Subcutaneous abdominal adipose tissue (tissue), 5 donors: ENCODE data around the gene TBRG1.

ENCODE experiments used
- H3K27ac ChIP-seq: one replicate; pipeline ENCODE4 v1.7.0; 2013; ENCODE audit warnings: low read depth, mild to moderate bottlenecking, inconsistent platforms, low read length, moderate library complexity
- H3K27me3 ChIP-seq, 5 donors: one replicate each; pipeline ENCODE4 v1.7.0; 2013; ENCODE audit warnings: low read length in 5 of 5, inconsistent platforms in 1 of 5; ENCODE audit not compliant: control insufficient read depth in 5 of 5, insufficient read depth in 4 of 5
- H3K36me3 ChIP-seq, 5 donors: one replicate each; pipeline ENCODE4 v1.7.0; 2013; ENCODE audit warnings: low read length in 5 of 5; ENCODE audit not compliant: control insufficient read depth in 5 of 5, insufficient read depth in 5 of 5
- H3K4me1 ChIP-seq, 5 donors: one replicate each; pipeline ENCODE4 v1.7.0; 2013; ENCODE audit warnings: low read length in 5 of 5, mild to moderate bottlenecking in 3 of 5, moderate library complexity in 1 of 5; ENCODE audit not compliant: control insufficient read depth in 5 of 5, insufficient read depth in 5 of 5
- H3K4me3 ChIP-seq, 5 donors: one replicate each; pipeline ENCODE4 v1.7.0; 2013; ENCODE audit warnings: low read length in 5 of 5, low read depth in 1 of 5
- H3K9ac ChIP-seq, 5 donors: one replicate each; pipeline ENCODE4 v1.7.0; 2013; ENCODE audit warnings: low read length in 5 of 5, mild to moderate bottlenecking in 4 of 5, moderate library complexity in 3 of 5
- H3K9me3 ChIP-seq, 5 donors: one replicate each; pipeline ENCODE4 v1.7.0; 2013; ENCODE audit warnings: low read length in 5 of 5; ENCODE audit not compliant: control insufficient read depth in 5 of 5
- donor health status: healthy.
- donor health status: healthy.
- donor health status: healthy.
- donor health status: healthy.
- donor health status: healthy.

Gene TBRG1

DNA sequence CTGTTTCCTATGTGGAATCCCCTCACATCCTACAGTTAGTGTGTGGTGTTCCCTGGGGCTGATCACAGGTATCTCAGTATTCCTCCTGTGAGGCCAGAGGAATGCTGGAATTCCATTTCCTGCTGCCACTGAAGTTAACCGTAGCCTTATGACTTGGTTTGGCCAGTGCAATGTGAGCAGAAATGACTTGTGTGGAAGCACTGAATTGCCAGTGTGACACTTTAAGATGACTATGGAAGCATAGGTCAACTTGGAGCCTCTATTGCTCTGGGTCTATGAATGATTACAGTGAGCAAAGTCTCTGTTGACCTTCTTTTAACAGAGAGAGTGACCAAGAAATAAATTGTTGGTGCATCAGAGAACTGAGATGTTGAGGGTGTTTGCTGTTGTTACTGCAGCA, 16.5 kb downstream of the TBRG1 start:
- H3K9ac ChIP-seq = no peak overlapping the region
- H3K4me1 ChIP-seq = no peaks in the 10 kb centered on the region
- H3K27ac ChIP-seq = no peak overlapping the region
- H3K36me3 ChIP-seq = peaks cover 25 to 56% (median 50%) of the 10 kb centered on the region in 5 donors
- H3K9me3 ChIP-seq = no peaks in the 10 kb centered on the region
- no peak overlapping the region for H3K4me3 ChIP-seq
- no peaks in the 10 kb centered on the region for H3K27me3 ChIP-seq

DNA sequence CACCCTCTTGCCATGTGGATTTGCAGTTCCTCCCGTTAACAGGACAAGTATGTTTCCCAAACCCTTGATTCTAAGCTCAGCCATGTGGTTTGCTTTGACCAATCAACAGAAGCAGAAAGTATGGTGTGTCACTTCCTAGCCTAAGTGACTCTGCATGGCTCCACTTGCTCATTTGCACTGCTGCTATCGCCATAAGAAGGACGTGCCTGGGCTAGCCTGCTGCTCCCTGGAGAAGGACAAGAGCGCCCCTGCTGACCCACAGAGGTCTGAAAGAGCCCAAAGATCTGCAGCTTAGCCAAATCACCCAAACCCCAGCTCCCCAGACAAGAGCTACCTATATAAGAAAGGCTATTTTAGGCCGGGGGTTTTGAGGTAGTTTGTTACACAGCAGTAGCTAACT, 18.0 kb downstream of the TBRG1 start:
- H3K9ac ChIP-seq = no peak overlapping the region
- no peaks in the 10 kb centered on the region for H3K9me3 ChIP-seq
- H3K36me3 ChIP-seq = peaks cover 14 to 44% (median 42%) of the 10 kb centered on the region in 5 donors
- no peak overlapping the region for H3K4me3 ChIP-seq
- no peaks in the 10 kb centered on the region for H3K27me3 ChIP-seq
- H3K4me1 ChIP-seq = peaks cover 0 to 5% (median 4%) of the 10 kb centered on the region in 5 donors
- H3K27ac ChIP-seq = no peak overlapping the region

DNA sequence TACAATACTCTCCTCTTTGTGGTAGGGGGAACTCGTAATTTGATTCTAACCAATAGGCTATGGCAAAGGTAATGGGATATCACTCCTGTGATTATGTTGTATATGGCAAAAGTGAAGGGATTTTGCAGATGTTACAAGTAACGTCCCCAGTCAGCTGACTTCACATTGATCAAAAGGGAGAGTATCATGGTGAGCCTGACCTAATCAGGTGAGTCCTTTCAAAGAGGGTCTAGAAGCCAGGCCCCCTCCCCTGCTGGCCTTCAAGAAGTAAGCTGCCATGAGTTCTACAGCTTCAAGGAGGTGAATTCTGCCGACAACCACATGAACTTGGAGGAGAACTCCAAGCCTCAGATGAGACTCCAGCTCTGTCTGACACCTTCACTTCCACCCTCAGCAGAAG, 20.0 kb downstream of the TBRG1 start:
- peaks cover 0 to 5% (median 4%) of the 10 kb centered on the region in 5 donors for H3K4me1 ChIP-seq
- H3K4me3 ChIP-seq = no peak overlapping the region
- H3K27ac ChIP-seq = no peak overlapping the region
- peaks cover 8 to 27% (median 24%) of the 10 kb centered on the region in 5 donors for H3K36me3 ChIP-seq
- H3K9ac ChIP-seq = no peak overlapping the region
- no peaks in the 10 kb centered on the region for H3K27me3 ChIP-seq
- H3K9me3 ChIP-seq = no peaks in the 10 kb centered on the region

DNA sequence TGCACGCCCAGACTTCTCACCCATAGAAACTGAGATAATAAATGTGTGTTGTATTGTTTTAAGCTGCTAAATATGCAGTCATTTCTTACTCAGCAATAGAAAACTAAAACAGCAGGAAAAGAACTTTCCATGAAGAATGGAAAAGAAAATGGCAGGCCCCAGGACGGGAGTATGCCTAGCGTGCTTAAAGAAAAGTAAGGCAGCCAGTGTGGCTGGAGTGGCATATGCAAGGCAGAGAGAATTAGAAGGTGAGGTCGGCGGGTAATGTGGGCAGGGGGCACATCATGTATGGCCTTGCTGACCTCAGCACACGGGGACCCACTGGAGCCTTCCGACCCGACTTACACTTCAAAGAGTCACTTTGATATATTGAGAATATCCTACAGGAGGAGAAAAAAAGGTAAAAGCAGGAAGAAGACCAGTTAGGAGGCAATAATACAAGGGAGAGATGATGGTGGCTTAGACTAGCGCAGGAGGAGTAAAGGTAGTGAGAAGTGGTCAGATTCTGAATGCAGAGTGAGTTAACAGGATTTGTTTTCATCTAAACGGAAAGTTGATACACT, 20.5 kb downstream of the TBRG1 start:
- H3K27me3 ChIP-seq = no peaks in the 10 kb centered on the region
- no peaks in the 10 kb centered on the region for H3K9me3 ChIP-seq
- no peak overlapping the region for H3K4me3 ChIP-seq
- H3K4me1 ChIP-seq = peaks cover 0 to 5% (median 4%) of the 10 kb centered on the region in 5 donors
- H3K36me3 ChIP-seq = peaks cover 4 to 26% (median 19%) of the 10 kb centered on the region in 5 donors
- H3K27ac ChIP-seq = no peak overlapping the region
- H3K9ac ChIP-seq = no peak overlapping the region

DNA sequence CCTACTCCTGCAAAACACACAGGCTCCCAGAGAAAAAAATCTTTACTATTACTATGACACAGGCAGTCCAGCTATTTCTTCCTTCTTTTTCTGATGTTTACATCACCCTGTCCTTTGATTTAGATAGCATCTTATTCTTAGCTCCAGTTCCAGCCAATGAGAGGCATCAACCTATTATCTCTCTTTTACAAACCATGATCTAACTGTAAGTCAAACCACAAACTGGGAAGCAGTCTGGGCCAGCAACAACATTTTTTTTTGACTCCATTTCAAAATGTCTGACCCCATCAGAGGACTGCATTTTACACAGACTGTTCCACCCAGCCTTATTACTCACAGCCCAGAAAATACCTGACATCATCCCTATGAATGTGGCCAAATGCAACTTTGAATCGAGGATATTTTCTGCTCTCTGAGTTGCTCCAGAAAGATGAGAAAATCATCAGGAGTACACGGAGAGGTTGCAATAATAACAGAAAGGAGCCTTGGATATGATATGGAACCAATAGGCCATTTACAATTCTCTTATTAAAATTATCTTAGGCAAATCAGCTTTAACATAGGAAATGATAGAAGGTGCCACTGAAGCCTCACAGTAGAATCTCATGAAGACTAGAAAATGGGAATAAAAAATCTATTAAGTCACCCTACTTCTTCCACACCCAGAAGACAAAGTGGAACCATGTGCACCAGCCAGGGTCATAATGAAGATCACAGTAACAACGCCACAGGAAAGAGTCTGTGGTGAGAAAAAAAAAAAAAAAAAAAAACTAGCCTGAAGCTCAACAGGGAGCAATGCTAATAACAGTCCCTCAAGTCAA, 21.2 kb downstream of the TBRG1 start:
- peaks cover 4 to 20% (median 12%) of the 10 kb centered on the region in 5 donors for H3K36me3 ChIP-seq
- H3K27ac ChIP-seq = no peak overlapping the region
- H3K4me1 ChIP-seq = peaks cover 0 to 5% (median 4%) of the 10 kb centered on the region in 5 donors
- no peak overlapping the region for H3K4me3 ChIP-seq
- no peaks in the 10 kb centered on the region for H3K9me3 ChIP-seq
- H3K9ac ChIP-seq = no peak overlapping the region
- H3K27me3 ChIP-seq = no peaks in the 10 kb centered on the region

DNA sequence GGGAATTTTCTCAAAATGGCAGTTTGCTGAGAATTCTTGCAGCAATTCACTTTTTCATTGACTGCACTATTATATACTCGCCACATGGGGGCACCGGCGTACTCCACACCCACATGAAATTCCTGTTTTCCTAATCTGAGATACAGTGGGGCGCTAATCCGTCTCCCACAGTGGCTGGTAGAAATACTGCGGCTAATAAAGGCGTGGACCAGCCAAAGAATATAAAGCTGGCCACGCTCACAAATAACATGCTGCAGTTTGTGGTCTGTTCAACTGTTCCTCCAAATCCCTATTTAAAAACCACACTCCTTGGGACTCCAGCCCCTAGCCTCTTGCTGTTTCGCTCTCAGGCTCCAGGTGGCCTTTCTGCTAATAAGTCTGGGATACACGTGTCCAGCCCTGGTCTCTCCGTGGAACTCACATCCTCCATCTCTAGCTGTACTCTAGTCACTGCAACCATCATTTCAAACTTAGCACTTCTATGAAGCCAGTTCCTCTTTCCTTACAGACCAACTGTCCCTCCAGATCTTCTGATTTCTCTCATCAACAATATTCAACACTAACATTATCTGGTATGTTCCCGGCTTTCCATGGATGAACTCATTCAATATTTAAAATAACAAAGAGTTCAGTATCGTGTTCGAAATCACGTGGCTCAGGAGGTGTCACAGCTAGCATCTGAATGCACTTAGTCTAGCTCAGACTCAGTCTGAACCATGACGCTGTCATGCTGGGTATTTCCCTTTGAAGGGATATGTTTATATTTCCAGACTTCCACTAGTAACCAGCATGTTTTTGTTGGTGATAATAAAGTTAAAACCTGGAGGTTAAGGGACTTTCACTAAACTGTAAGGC, 22.0 kb downstream of the TBRG1 start:
- Histone ChIP-seq H3K36me3 (peaks cover 0 to 15% (median 11%) of the 10 kb centered on the region in 5 donors), H3K27me3 (no peaks in the 10 kb centered on the region), H3K4me1 (peaks cover 0 to 5% (median 4%) of the 10 kb centered on the region in 5 donors), H3K9ac (peak overlapping the region in 2 of 5 donors; percentile 53 to 60), H3K9me3 (no peaks in the 10 kb centered on the region), H3K27ac (no peak overlapping the region), H3K4me3 (peak overlapping the region; percentile 9 to 62 (median 37))

DNA sequence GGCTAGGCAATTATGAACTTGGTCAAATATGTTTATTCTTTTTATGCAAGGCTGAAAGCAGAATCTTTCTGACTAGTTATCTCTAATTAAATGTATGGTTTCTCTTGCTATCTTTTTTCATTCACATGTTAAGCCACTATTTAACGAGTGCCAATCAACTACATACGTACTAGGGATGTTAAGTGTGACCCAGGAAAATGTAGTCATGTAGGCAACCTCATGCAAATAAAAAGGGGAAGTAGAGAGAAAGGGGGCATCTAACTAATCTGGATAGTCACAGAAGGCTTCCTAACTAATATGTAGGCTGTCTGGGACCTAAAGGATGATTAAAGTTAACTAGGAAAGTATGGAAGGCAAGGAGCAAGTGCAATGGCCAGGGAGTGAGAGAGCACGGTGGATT, 23.5 kb downstream of the TBRG1 start:
- Histone ChIP-seq H3K27me3 (no peaks in the 10 kb centered on the region), H3K4me3 (no peak overlapping the region), H3K36me3 (peaks cover 3 to 14% (median 9%) of the 10 kb centered on the region in 5 donors), H3K9ac (no peak overlapping the region), H3K4me1 (peaks cover 0 to 5% (median 4%) of the 10 kb centered on the region in 5 donors), H3K9me3 (no peaks in the 10 kb centered on the region), H3K27ac (no peak overlapping the region)

DNA sequence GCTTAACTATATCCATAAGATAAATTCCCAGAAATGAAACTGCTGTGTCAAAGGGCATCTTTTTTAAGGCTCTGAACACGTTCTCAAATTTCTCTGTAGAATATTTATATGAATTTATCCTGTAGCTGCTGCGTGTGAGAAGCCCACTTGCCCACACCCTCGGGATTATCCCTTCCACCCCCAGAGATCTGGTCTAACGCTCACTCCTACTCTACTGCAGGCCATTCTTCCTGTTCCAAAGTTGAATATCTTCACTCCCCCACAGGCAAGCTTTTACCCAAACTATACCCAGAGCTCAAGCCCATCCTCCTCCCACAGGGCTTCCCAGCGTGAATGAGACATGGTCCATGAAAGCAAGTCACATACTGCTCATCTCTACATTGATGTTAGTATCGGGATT, 25.9 kb downstream of the TBRG1 start:
- Histone ChIP-seq H3K4me3 (no peak overlapping the region), H3K9me3 (no peaks in the 10 kb centered on the region), H3K27me3 (no peaks in the 10 kb centered on the region), H3K36me3 (peaks cover 7 to 25% (median 17%) of the 10 kb centered on the region in 5 donors), H3K4me1 (peaks cover 0 to 5% (median 4%) of the 10 kb centered on the region in 5 donors), H3K9ac (no peak overlapping the region), H3K27ac (no peak overlapping the region)

DNA sequence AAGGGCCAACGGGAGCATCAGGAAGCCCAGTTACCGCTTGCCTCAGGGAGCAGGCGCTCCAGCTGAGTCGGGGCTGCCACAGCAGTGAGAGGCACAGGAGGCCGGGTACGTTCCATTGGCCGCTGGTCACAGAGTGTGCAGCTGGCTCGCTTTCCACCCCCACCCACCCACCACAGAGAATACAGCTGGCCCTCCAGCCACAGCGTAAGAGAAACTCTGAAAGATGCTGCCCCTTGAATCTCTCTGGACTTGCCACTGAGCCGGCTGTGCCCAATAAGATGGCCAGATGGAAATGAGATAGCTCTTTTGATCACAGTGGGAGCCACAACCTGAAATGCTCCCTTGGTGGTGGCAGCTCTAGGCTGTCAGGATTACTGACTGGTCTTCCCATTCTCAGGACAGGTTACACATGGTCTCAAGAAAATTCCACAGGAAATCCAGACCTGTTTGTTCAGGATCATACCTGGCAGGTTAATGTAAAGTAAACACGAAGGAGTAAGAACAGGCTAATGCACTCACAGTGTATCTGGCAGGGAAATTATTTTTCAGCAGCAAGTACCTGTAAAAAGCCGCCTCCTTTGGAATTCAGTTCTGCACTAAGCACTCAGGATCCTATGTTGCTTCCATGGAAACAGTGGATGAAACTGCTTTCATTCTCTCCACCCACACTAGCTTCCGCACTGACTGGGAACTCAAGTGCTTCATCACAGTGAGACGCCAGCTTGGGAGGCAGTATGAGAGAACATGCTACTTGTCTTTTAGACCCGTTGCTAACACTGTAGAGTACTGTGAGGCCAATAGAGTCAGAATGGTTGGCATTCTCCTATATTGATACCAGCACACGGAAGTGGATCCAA, 34.3 kb downstream of the TBRG1 start:
- H3K27me3 ChIP-seq = no peaks in the 10 kb centered on the region
- H3K9ac ChIP-seq = no peak overlapping the region
- no peak overlapping the region for H3K27ac ChIP-seq
- H3K4me3 ChIP-seq = no peak overlapping the region
- peaks cover 5 to 24% (median 8%) of the 10 kb centered on the region in 5 donors for H3K36me3 ChIP-seq
- no peaks in the 10 kb centered on the region for H3K9me3 ChIP-seq
- peaks cover 0 to 6% (median 4%) of the 10 kb centered on the region in 5 donors for H3K4me1 ChIP-seq
